ENCODE measurements around the gene TOLLIP. TPM values are rescaled to one million over a fixed set of nuclear protein-coding genes. Genes with fewer than 3 reads are reported as not detected.

Gene TOLLIP
- total and polyA plus RNA-seq, 5 donors = 32.6 to 53.6 (median 45.1) TPM

DNA sequence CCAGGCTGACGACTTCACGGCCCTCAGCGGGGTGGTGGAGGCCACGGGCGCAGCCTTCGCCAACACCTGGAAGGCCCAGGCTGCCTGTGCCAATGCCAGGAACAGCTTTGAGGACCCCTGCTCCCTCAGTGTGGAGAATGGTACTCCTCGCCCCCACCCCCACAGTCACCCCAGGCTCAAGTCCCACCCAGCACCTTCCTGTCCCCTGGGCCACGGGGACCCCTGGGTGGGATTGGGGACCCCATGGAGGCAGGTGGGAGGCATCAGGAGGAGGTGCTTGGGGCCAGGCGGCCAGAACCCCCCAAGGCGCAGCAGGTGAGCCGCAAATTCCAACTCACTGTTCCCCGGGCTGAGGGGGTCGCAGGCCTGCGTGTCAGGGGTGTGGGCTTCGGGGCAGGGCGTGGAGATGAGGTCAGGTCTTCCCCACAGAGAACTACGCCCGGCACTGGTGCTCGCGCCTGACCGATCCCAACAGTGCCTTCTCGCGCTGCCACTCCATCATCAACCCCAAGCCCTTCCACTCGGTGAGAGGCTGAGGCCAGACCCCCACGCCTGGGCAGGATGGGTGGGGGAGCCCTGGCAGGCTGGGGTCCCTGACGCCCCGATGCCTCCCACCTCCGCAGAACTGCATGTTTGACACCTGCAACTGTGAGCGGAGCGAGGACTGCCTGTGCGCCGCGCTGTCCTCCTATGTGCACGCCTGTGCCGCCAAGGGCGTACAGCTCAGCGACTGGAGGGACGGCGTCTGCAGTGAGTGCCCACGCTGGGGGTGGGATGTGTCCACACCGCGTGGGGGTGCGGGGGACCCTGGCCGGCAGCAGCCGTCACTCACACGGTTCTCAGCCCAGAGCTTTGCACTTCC is 77.2 kb downstream of the TOLLIP start:
- Histone ChIP-seq H3K27me3 (ENCODE audit: control insufficient read depth, insufficient read depth) (no peaks in the 10 kb centered on the region), H3K9me3 (ENCODE audit: control insufficient read depth, low read length) (no peaks in the 10 kb centered on the region), H3K27ac (ENCODE audit: low read length) (no peak overlapping the region), H3K4me1 (ENCODE audit: control insufficient read depth, insufficient read depth, low read length) (no peaks in the 10 kb centered on the region), H3K4me3 (ENCODE audit: low read length) (no peak overlapping the region)
- DNase-seq (peak; percentile 7 to 33 (median 8)), ATAC-seq (no peak)
- 76% methylated on average over 46 of the region's 46 CpGs for WGBS
- intact Hi-C loops (cut with DNase I) = no loop called here

GRCh38 chr11:1231396-1232020 is 77.9 kb downstream of the TOLLIP start:
- ATAC-seq (no peak), DNase-seq (peak; percentile 10 to 62 (median 44))
- no peak overlapping the region for H3K4me3 ChIP-seq (ENCODE audit: low read length)
- H3K27ac ChIP-seq (ENCODE audit: low read length) = no peak overlapping the region
- intact Hi-C loops (cut with DNase I) = no loop called here
- H3K27me3 ChIP-seq (ENCODE audit: control insufficient read depth, insufficient read depth) = no peaks in the 10 kb centered on the region
- WGBS = 61% methylated on average over 22 of the region's 22 CpGs
- H3K4me1 ChIP-seq (ENCODE audit: control insufficient read depth, insufficient read depth, low read length) = no peaks in the 10 kb centered on the region
- H3K9me3 ChIP-seq (ENCODE audit: control insufficient read depth, low read length) = no peaks in the 10 kb centered on the region

DNA sequence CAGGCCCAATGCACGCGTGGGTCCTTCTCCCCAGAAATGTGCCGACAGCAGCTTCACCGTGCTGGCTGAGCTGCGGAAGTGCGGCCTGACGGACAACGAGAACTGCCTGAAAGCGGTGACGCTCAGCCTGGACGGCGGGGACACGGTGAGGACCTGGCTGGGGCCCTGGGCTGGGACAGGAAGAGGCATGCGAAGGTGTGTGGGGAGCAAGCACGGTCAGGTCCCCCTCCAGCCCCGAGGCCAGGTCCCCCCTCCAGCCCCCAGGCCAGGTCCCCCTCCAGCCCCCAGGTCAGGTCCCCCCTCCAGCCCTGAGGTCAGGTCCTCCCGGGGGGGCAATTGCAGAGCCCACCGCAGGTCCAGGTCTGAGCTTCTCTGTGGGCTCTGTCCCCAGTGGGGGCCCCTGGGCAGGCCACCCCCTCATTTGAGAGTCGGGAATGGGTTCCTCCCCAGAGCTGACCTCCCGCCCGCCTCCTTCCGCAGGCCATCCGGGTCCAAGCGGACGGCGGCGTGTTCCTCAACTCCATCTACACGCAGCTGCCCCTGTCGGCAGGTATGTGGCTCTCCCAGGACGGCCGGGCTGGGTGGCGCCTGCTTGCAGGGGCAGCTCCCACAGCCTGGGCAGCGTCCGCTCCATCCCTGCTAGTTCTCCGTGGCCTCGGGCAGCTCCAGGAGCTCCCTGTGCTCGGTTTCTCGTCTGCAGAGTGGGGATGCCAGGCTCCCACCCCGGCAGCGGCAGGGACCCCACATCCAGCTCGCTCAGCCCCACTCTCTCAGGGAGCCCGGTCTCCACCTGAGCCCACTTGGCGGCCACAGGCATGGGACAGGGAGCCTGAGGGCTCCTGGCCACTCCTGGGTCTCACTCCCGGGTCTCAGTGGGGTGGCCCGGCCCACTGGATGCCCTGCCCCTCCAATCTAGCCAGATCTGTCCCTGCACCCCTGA is 78.7 kb downstream of the TOLLIP start:
- DNase-seq = peak; percentile 11 to 53 (median 33)
- no peaks in the 10 kb centered on the region for H3K27me3 ChIP-seq (ENCODE audit: control insufficient read depth, insufficient read depth)
- WGBS = 72% methylated on average over 45 of the region's 45 CpGs

GRCh38 chr11:1230121-1230455 is 79.3 kb downstream of the TOLLIP start:
- Histone ChIP-seq H3K27ac (ENCODE audit: low read length) (no peak overlapping the region), H3K4me3 (ENCODE audit: low read length) (no peak overlapping the region), H3K4me1 (ENCODE audit: control insufficient read depth, insufficient read depth, low read length) (no peaks in the 10 kb centered on the region), H3K9me3 (ENCODE audit: control insufficient read depth, low read length) (no peaks in the 10 kb centered on the region), H3K27me3 (ENCODE audit: control insufficient read depth, insufficient read depth) (no peaks in the 10 kb centered on the region)
- 85% methylated on average over 5 of the region's 5 CpGs for WGBS
- intact Hi-C loops (cut with DNase I) = no loop called here
- DNase-seq (peak in 2 of 3 donors; percentile 32 to 33), ATAC-seq (no peak)

More for the DNA sequence above, 78.7 kb downstream of the TOLLIP start:
- Histone ChIP-seq H3K27ac (ENCODE audit: low read length) (no peak overlapping the region), H3K4me3 (ENCODE audit: low read length) (no peak overlapping the region), H3K4me1 (ENCODE audit: control insufficient read depth, insufficient read depth, low read length) (no peaks in the 10 kb centered on the region), H3K9me3 (ENCODE audit: control insufficient read depth, low read length) (no peaks in the 10 kb centered on the region)
- no peak for ATAC-seq
- intact Hi-C loops (cut with DNase I) = no loop called here

GRCh38 chr11:1229471-1230120 is 79.8 kb downstream of the TOLLIP start:
- whole genome bisulfite sequencing = 82% methylated on average over 27 of the region's 27 CpGs
- intact Hi-C loops (cut with DNase I) = no loop called here
- no peak for ATAC-seq
- no peaks in the 10 kb centered on the region for H3K4me1 ChIP-seq (ENCODE audit: control insufficient read depth, insufficient read depth, low read length)
- no peaks in the 10 kb centered on the region for H3K9me3 ChIP-seq (ENCODE audit: control insufficient read depth, low read length)
- H3K4me3 ChIP-seq (ENCODE audit: low read length) = no peak overlapping the region
- H3K27ac ChIP-seq (ENCODE audit: low read length) = no peak overlapping the region
- no peaks in the 10 kb centered on the region for H3K27me3 ChIP-seq (ENCODE audit: control insufficient read depth, insufficient read depth)
- peak; percentile 6 to 48 (median 44) for DNase-seq

- Histone ChIP-seq H3K9me3 (ENCODE audit: control insufficient read depth, low read length) (no peaks in the 10 kb centered on the region), H3K4me3 (ENCODE audit: low read length) (no peak overlapping the region), H3K4me1 (ENCODE audit: control insufficient read depth, insufficient read depth, low read length) (no peaks in the 10 kb centered on the region), H3K27ac (ENCODE audit: low read length) (no peak overlapping the region), H3K27me3 (ENCODE audit: control insufficient read depth, insufficient read depth) (no peaks in the 10 kb centered on the region)
- 72% methylated on average over 18 of the region's 18 CpGs for WGBS
- no peak for ATAC-seq
- peak; percentile 5 to 48 (median 46) for DNase-seq
- intact Hi-C loops (cut with DNase I) = no loop called here
Measured at GRCh38 chr11:1228921-1229451, 80.4 kb downstream of the TOLLIP start.

DNA sequence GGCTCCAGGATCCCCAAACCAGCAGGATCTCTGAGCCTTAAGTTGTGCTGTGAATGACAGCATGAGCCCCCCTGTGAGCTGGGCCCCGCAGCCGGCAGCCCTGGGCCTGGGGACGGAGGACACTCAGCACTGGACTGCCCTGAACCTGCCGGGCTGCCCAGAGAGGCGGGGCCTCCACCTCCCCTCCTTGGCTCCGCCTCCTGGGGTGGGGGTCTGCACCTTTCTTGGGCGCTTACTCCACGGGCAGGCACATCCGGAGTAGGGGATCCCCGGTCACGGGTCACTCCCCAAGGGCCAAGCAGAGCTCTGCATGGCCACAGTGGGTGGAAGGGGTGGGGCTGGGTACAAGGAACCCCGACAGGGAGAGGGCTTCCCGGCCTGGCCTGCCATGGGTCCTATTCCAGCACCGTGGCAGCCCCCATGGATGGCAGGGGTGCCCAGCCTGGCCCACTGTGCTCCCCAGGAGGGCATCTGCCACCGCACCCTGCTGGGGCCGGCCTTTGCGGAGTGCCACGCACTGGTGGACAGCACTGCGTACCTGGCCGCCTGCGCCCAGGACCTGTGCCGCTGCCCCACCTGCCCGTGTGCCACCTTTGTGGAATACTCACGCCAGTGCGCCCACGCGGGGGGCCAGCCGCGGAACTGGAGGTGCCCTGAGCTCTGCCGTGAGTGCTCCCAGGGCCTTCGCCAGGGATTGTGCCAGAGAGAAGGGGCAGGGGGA is 81.2 kb downstream of the TOLLIP start:
- Histone ChIP-seq H3K4me3 (ENCODE audit: low read length) (no peak overlapping the region), H3K4me1 (ENCODE audit: control insufficient read depth, insufficient read depth, low read length) (no peaks in the 10 kb centered on the region), H3K9me3 (ENCODE audit: control insufficient read depth, low read length) (no peaks in the 10 kb centered on the region), H3K27ac (ENCODE audit: low read length) (no peak overlapping the region), H3K27me3 (ENCODE audit: control insufficient read depth, insufficient read depth) (no peaks in the 10 kb centered on the region)
- DNase-seq = peak; percentile 6 to 53 (median 34)
- intact Hi-C loops (cut with DNase I) = no loop called here
- 84% methylated on average over 31 of the region's 31 CpGs for WGBS
- no peak for ATAC-seq

DNA sequence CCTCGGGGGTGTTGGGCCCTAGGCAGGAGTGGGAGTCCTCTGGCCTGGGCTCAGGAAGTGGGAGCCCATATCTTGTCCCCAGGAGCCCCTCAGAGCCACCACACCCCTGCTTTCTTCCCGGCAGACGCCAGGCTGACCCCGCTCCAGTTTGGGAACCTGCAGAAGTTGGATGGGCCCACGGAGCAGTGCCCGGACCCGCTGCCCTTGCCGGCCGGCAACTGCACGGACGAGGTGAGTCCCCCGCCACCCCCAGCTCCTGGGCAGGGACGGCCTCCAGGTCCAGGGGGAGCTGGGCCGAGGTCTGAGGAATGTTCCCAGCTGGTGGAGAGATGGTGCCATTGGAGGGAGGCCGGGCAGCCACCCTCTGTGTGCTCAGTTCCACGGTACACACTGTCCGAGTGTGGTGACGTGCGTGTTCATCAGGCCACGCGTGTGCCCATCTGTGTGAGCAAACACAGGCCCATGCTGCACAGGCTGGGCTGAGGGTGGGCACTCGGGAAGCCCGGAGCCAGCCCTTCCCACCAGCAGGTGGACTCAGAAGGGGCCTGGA is 81.8 kb downstream of the TOLLIP start:
- H3K4me1 ChIP-seq (ENCODE audit: control insufficient read depth, insufficient read depth, low read length) = no peaks in the 10 kb centered on the region
- ATAC-seq (no peak), DNase-seq (peak; percentile 4 to 37 (median 19))
- intact Hi-C loops (cut with DNase I) = no loop called here
- WGBS = 81% methylated on average over 23 of the region's 23 CpGs
- no peak overlapping the region for H3K27ac ChIP-seq (ENCODE audit: low read length)
- no peak overlapping the region for H3K4me3 ChIP-seq (ENCODE audit: low read length)
- H3K9me3 ChIP-seq (ENCODE audit: control insufficient read depth, low read length) = no peaks in the 10 kb centered on the region
- no peaks in the 10 kb centered on the region for H3K27me3 ChIP-seq (ENCODE audit: control insufficient read depth, insufficient read depth)

DNA sequence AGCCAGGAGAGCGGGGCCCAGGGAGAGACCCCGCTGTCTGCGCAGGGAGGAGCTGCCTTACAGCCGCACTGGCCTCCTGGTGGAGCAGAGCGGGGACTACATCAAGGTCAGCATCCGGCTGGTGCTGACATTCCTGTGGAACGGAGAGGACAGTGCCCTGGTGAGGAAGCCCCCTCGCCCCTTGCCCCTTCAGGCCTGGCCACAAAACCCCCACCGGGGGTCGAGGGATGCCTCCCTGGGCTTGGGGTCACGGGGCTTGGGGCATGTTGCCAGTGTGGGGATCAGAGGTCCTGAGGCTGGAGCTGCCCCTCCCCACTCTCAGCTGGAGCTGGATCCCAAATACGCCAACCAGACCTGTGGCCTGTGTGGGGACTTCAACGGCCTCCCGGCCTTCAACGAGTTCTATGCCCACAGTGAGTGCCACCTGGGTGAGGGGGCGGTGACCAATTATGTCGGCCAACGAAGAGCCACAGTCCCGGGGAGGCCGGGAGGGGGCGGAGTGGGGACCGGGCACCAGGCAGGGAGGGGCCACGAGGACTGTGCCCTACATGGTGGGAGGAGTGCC is 82.4 kb downstream of the TOLLIP start:
- WGBS = 59% methylated on average over 23 of the region's 23 CpGs
- H3K27ac ChIP-seq (ENCODE audit: low read length) = no peak overlapping the region
- H3K4me1 ChIP-seq (ENCODE audit: control insufficient read depth, insufficient read depth, low read length) = no peaks in the 10 kb centered on the region
- no peak overlapping the region for H3K4me3 ChIP-seq (ENCODE audit: low read length)
- intact Hi-C loops (cut with DNase I) = no loop called here
- H3K9me3 ChIP-seq (ENCODE audit: control insufficient read depth, low read length) = no peaks in the 10 kb centered on the region
- DNase-seq (peak; percentile 15 to 49 (median 35)), ATAC-seq (no peak)
- no peaks in the 10 kb centered on the region for H3K27me3 ChIP-seq (ENCODE audit: control insufficient read depth, insufficient read depth)
